Neuronal stem cell (in vitro differentiated cells): ENCODE data around the gene NUDT8.

ENCODE experiments used
- DNase-seq: peaks from one replicate; pipeline ENCODE4 v3.0.0-alpha.2; 2013; ENCODE audit warnings: low spot score
- H2AFZ ChIP-seq: one replicate; pipeline ENCODE4 v1.6.1; 2013; ENCODE audit warnings: mild to moderate bottlenecking, low read length, inconsistent platforms
- H2AK5ac ChIP-seq: 2 replicates; pipeline ENCODE4 v1.6.1; 2013; ENCODE audit warnings: low read depth, mild to moderate bottlenecking, inconsistent platforms, low read length, moderate library complexity, mixed read lengths
- H2BK120ac ChIP-seq: 2 replicates; pipeline ENCODE4 v1.6.1; 2013; ENCODE audit warnings: low read depth, mild to moderate bottlenecking, inconsistent platforms, low read length, moderate library complexity, mixed read lengths
- H2BK12ac ChIP-seq: one replicate; pipeline ENCODE4 v1.6.1; 2013; ENCODE audit warnings: low read length, inconsistent platforms
- H2BK15ac ChIP-seq: 2 replicates; pipeline ENCODE4 v1.6.1; 2013; ENCODE audit warnings: mild to moderate bottlenecking, low read length, inconsistent platforms, mixed read lengths
- H2BK5ac ChIP-seq: one replicate; pipeline ENCODE4 v1.6.1; 2013; ENCODE audit warnings: inconsistent platforms, mild to moderate bottlenecking, low read length, moderate library complexity
- H3K14ac ChIP-seq: one replicate; pipeline ENCODE4 v1.6.1; 2013; ENCODE audit warnings: low read length, inconsistent platforms
- H3K18ac ChIP-seq: 2 replicates; pipeline ENCODE4 v1.6.1; 2013; ENCODE audit warnings: low read length, inconsistent platforms
- H3K23ac ChIP-seq: 2 replicates; pipeline ENCODE4 v1.6.1; 2013; ENCODE audit warnings: low read depth, mild to moderate bottlenecking, mixed read lengths, low read length, inconsistent platforms; ENCODE audit not compliant: poor library complexity
- H3K27ac ChIP-seq: replicated peaks from 3 replicates; pipeline ENCODE4 v1.5.1; 2013; ENCODE audit warnings: low read length, inconsistent platforms
- H3K27me3 ChIP-seq, 3 experiments: 2 replicates each; pipeline ENCODE4 v1.6.1; 2013; ENCODE audit warnings: low read length in 3 of 3, mild to moderate bottlenecking in 2 of 3, inconsistent platforms in 1 of 3, low read depth in 1 of 3, mixed read lengths in 1 of 3, moderate library complexity in 1 of 3; ENCODE audit not compliant: control insufficient read depth in 3 of 3, insufficient read depth in 3 of 3
- H3K36me3 ChIP-seq, 2 donors: replicated peaks in 1 of 2; 2 replicates each; pipeline ENCODE4 v1.6.1; 2013; ENCODE audit warnings: low read length in 2 of 2; ENCODE audit not compliant: control insufficient read depth in 2 of 2, insufficient read depth in 2 of 2
- H3K4ac ChIP-seq: 2 replicates; pipeline ENCODE4 v1.6.1; 2013; ENCODE audit warnings: inconsistent platforms, mild to moderate bottlenecking, low read length, moderate library complexity
- H3K4me1 ChIP-seq, 2 donors: 1 replicate in 1 of 2; 2 replicates in 1 of 2; pipeline ENCODE4 v1.6.1; 2013; ENCODE audit warnings: low read length in 2 of 2, low read depth in 1 of 2; ENCODE audit not compliant: control insufficient read depth in 2 of 2, insufficient read depth in 1 of 2
- H3K4me2 ChIP-seq: one replicate; pipeline ENCODE4 v1.6.1; 2013; ENCODE audit warnings: mild to moderate bottlenecking, low read length, inconsistent platforms; ENCODE audit not compliant: insufficient read depth, poor library complexity, severe bottlenecking
- H3K4me3 ChIP-seq, 2 donors: 2 replicates each; pipeline ENCODE4 v1.5.1; 2013; ENCODE audit warnings: low read length in 2 of 2, mild to moderate bottlenecking in 2 of 2, inconsistent platforms in 1 of 2, moderate library complexity in 1 of 2
- H3K79me1 ChIP-seq: one replicate; pipeline ENCODE4 v1.6.1; 2013; ENCODE audit warnings: low read depth, mild to moderate bottlenecking, inconsistent platforms, low read length, moderate library complexity
- H3K9ac ChIP-seq: one replicate; pipeline ENCODE4 v1.6.1; 2013; ENCODE audit warnings: mild to moderate bottlenecking, low read depth, low read length, inconsistent platforms; ENCODE audit not compliant: poor library complexity
- H3K9me3 ChIP-seq, 2 donors: replicated peaks in 1 of 2; 2 replicates each; pipeline versions ENCODE3 to v1.6.1; 2013; ENCODE audit warnings: low read length in 2 of 2, mild to moderate bottlenecking in 2 of 2, inconsistent platforms in 1 of 2, low read depth in 1 of 2, mixed read lengths in 1 of 2, moderate library complexity in 1 of 2; ENCODE audit not compliant: control insufficient read depth in 2 of 2, insufficient read depth in 1 of 2
- H4K8ac ChIP-seq: one replicate; pipeline ENCODE4 v1.6.1; 2013; ENCODE audit warnings: low read depth, mild to moderate bottlenecking, inconsistent platforms, low read length, moderate library complexity
- H4K91ac ChIP-seq: one replicate; pipeline ENCODE4 v1.6.1; 2013; ENCODE audit warnings: low read length, low read depth, mild to moderate bottlenecking, inconsistent platforms; ENCODE audit not compliant: poor library complexity
- WGBS, 2 donors: extraction: QIAGEN DNeasy Blood & Tissue Kit; methylation state at CpG; one replicate each; pipeline ENCODE4 v1.1.7; 2013; ENCODE audit warnings: missing lambda C conversion rate in 2 of 2, mixed read lengths in 1 of 2; ENCODE audit not compliant: insufficient read length in 2 of 2, insufficient replicate concordance in 1 of 2; ENCODE audit errors: extremely low coverage in 2 of 2; 5-methylcytosine and 5-hydroxymethylcytosine counted together

NUDT8 gene

GRCh38 chr11:67648796-67649613 is 19.3 kb upstream of the NUDT8 start:
- WGBS, 2 donors, result no CpG with 5 or more reads among the region's 12 CpGs
- peak overlapping the region; percentile 75 for H3K9ac ChIP-seq
- peak overlapping the region; percentile 78 for H3K23ac ChIP-seq
- H3K14ac ChIP-seq, result peak overlapping the region; percentile 99
- H3K4me3 ChIP-seq, result peak overlapping the region in 1 of 2 donors; percentile 72
- H2BK5ac ChIP-seq, result peak overlapping the region; percentile 53
- H3K27ac ChIP-seq, result no peak overlapping the region
- peaks cover 0 to 3% of the 10 kb centered on the region in 2 donors for H3K36me3 ChIP-seq
- peak overlapping the region; percentile 59 for H2BK12ac ChIP-seq
- H3K4ac ChIP-seq, result no peak overlapping the region
- peak overlapping the region; percentile 68 for H4K8ac ChIP-seq
- H3K18ac ChIP-seq, result peak overlapping the region; percentile 85
- peak overlapping the region; percentile 38 for H4K91ac ChIP-seq
- H3K27me3 ChIP-seq, result peaks cover 0 to 5% (median 3%) of the 10 kb centered on the region in 3 experiments
- H2BK120ac ChIP-seq, result peak overlapping the region; percentile 92
- DNase-seq, result no peak
- peaks cover 0 to 11% of the 10 kb centered on the region in 2 donors for H3K4me1 ChIP-seq
- peak overlapping the region; percentile 97 for H2AK5ac ChIP-seq
- H3K79me1 ChIP-seq, result peaks cover 6% of the 10 kb centered on the region
- H3K9me3 ChIP-seq, result peaks cover 0 to 5% of the 10 kb centered on the region in 2 donors
- no peak overlapping the region for H3K4me2 ChIP-seq
- no peak overlapping the region for H2AFZ ChIP-seq
- peak overlapping the region; percentile 78 for H2BK15ac ChIP-seq

- Histone ChIP-seq H3K14ac (no peak overlapping the region), H4K91ac (no peak overlapping the region), H3K27ac (no peak overlapping the region), H3K18ac (peak overlapping the region; percentile 85), H3K9me3 (peaks cover 0 to 5% of the 10 kb centered on the region in 2 donors), H2BK15ac (peak overlapping the region; percentile 78), H4K8ac (no peak overlapping the region), H2BK12ac (peak overlapping the region; percentile 86), H3K4me1 (peaks cover 0 to 11% of the 10 kb centered on the region in 2 donors), H3K4ac (no peak overlapping the region), H2AFZ (no peak overlapping the region), H3K79me1 (peaks cover 6% of the 10 kb centered on the region), H3K36me3 (peaks cover 0 to 3% of the 10 kb centered on the region in 2 donors), H2BK5ac (peak overlapping the region; percentile 53), H3K4me2 (no peak overlapping the region), H2AK5ac (peak overlapping the region; percentile 97), H3K23ac (no peak overlapping the region), H3K9ac (peak overlapping the region; percentile 15), H3K27me3 (peaks cover 0 to 5% (median 3%) of the 10 kb centered on the region in 3 experiments), H3K4me3 (no peak overlapping the region), H2BK120ac (peak overlapping the region; percentile 92)
- no CpG with 5 or more reads among the region's 12 CpGs for WGBS, 2 donors
- no peak for DNase-seq
These were observed 18.5 kb upstream of the NUDT8 start for GRCh38 chr11:67648140-67648795.

- H2BK15ac ChIP-seq, result peak overlapping the region; percentile 3
- H3K27me3 ChIP-seq, result peaks cover 0 to 5% (median 3%) of the 10 kb centered on the region in 3 experiments
These were observed 17.7 kb upstream of the NUDT8 start for GRCh38 chr11:67647471-67647870.

More at GRCh38 chr11:67647471-67647870, 17.7 kb upstream of the NUDT8 start:
- no peak overlapping the region for H3K14ac ChIP-seq
- no peak overlapping the region for H2AFZ ChIP-seq
- no peak overlapping the region for H3K4me2 ChIP-seq
- no peak overlapping the region for H3K4me3 ChIP-seq
- DNase-seq, result no peak
- H3K4me1 ChIP-seq, result peaks cover 0 to 11% of the 10 kb centered on the region in 2 donors
- no CpG with 5 or more reads among the region's 15 CpGs for WGBS, 2 donors
- peaks cover 0 to 5% of the 10 kb centered on the region in 2 donors for H3K9me3 ChIP-seq
- no peak overlapping the region for H4K91ac ChIP-seq
- H3K18ac ChIP-seq, result peak overlapping the region; percentile 45
- H2BK120ac ChIP-seq, result no peak overlapping the region
- no peak overlapping the region for H3K9ac ChIP-seq
- H2BK5ac ChIP-seq, result no peak overlapping the region
- no peak overlapping the region for H3K27ac ChIP-seq
- peak overlapping the region; percentile 73 for H2AK5ac ChIP-seq
- no peak overlapping the region for H3K4ac ChIP-seq
- H2BK12ac ChIP-seq, result no peak overlapping the region
- peak overlapping the region; percentile 34 for H3K23ac ChIP-seq
- H3K79me1 ChIP-seq, result peaks cover 6% of the 10 kb centered on the region
- H3K36me3 ChIP-seq, result peaks cover 0 to 3% of the 10 kb centered on the region in 2 donors
- H4K8ac ChIP-seq, result no peak overlapping the region
